Common myeloid progenitor, CD34-positive (primary cell): ENCODE data around the gene PHF21B.

ENCODE experiments used
- CTCF ChIA-PET: fragments of 350-600 bp; sonication (Branson Sonifier 250); formaldehyde crosslinking; loops from one replicate; lab custom pipeline; 2021; ENCODE audit warnings: antibody characterized with exemption; lab: Charles Lee
- POLR2A ChIA-PET: fragments of 350-600 bp; sonication (Branson Sonifier 250); formaldehyde crosslinking; loops from one replicate; lab custom pipeline; 2021; ENCODE audit warnings: antibody characterized with exemption; lab: Charles Lee
- DNase-seq, 3 donors: peaks; one replicate each; pipeline versions ENCODE4 v3.0.0 to v3.0.0-alpha.2; 2013
- H3K27ac ChIP-seq, 2 experiments: 1 replicate in 1 of 2; 2 replicates in 1 of 2; pipeline ENCODE4 v1.7.0; 2013; ENCODE audit warnings: inconsistent platforms in 2 of 2, low read length in 2 of 2, mild to moderate bottlenecking in 2 of 2, low read depth in 1 of 2, moderate library complexity in 1 of 2; ENCODE audit not compliant: severe bottlenecking in 2 of 2, insufficient read depth in 1 of 2, poor library complexity in 1 of 2
- H3K27me3 ChIP-seq, 5 experiments: replicated peaks in 2 of 5; 1 replicate in 3 of 5; 2 replicates in 2 of 5; pipeline versions ENCODE4 v1.6.1 to v1.7.0; 2013; ENCODE audit warnings: low read length in 4 of 5, mild to moderate bottlenecking in 2 of 5, moderate library complexity in 2 of 5, inconsistent platforms in 1 of 5; ENCODE audit not compliant: insufficient read depth in 5 of 5, control insufficient read depth in 4 of 5
- H3K36me3 ChIP-seq, 4 experiments: 1 replicate in 2 of 4; 2 replicates in 2 of 4; pipeline versions ENCODE4 v1.6.1 to v1.7.0; 2013; ENCODE audit warnings: low read length in 3 of 4, control low read depth in 1 of 4, mild to moderate bottlenecking in 1 of 4; ENCODE audit not compliant: control insufficient read depth in 4 of 4, insufficient read depth in 4 of 4
- H3K4me1 ChIP-seq, 4 experiments: 1 replicate in 3 of 4; 2 replicates in 1 of 4; pipeline versions ENCODE4 v1.6.1 to v1.7.1; 2013; ENCODE audit warnings: low read length in 3 of 4, mild to moderate bottlenecking in 3 of 4, control low read depth in 1 of 4, inconsistent platforms in 1 of 4, moderate library complexity in 1 of 4; ENCODE audit not compliant: control insufficient read depth in 4 of 4, insufficient read depth in 4 of 4; ENCODE audit errors: control extremely low read depth in 1 of 4
- H3K4me3 ChIP-seq, 7 experiments: 1 replicate in 4 of 7; 2 replicates in 3 of 7; pipeline versions ENCODE4 v1.5.1 to v1.7.0; 2013; ENCODE audit warnings: mild to moderate bottlenecking in 7 of 7, low read length in 6 of 7, moderate library complexity in 6 of 7, inconsistent platforms in 2 of 7, low read depth in 2 of 7, control low read depth in 1 of 7; ENCODE audit not compliant: insufficient read depth in 4 of 7, control insufficient read depth in 1 of 7; ENCODE audit errors: extremely low read depth in 1 of 7
- H3K9me3 ChIP-seq, 5 experiments: 1 replicate in 4 of 5; 2 replicates in 1 of 5; pipeline versions ENCODE4 v1.6.1 to v1.7.1; 2013; ENCODE audit warnings: low read length in 4 of 5, mild to moderate bottlenecking in 2 of 5, inconsistent platforms in 1 of 5, low read depth in 1 of 5, moderate library complexity in 1 of 5; ENCODE audit not compliant: control insufficient read depth in 4 of 5, insufficient read depth in 2 of 5; ENCODE audit errors: control extremely low read depth in 1 of 5
- WGBS: methylation state at CpG from one replicate; pipeline ENCODE4 v1.1.5; 2013; ENCODE audit not compliant: insufficient coverage; 5-methylcytosine and 5-hydroxymethylcytosine counted together

PHF21B gene

DNA sequence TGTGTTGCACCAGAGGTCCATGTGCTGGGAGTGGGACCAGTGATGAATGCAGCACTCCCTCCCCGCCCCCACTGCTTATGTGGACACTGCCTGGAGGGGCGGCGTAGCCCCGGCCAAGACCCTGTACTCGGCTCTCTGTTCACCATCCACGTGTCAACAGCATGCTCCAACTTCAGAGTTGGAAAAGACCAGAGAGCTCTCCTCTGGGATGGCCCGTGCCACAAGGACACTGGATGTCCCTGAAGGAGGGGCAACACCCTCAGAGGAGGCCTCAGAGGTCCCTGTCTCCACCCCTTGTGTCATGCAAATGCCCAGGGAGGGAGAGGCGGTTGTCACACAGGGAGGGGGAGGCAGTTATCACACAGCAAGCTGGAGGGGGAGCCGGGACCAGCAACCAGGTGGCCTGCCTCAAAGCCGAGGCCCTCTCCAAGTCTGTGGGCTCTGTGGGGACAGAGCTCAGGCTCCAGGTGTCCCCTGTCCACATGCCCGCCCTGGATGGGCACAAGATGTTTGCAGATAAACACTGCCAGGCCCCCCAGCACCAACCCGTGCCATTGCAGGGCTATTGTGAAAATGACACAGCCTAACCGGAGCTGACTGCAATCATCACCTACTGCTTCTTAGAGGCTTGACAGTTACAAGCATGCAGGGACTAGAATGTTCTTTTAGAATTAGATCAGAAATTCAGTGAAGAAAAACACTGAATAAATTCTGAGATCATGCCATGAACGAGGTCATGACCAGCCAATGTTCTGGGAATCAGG lies 121.1 kb downstream of the PHF21B start:
- no peak for DNase-seq
- H3K4me3 ChIP-seq, result no peak overlapping the region
- ChIA-PET CTCF (no interaction called here), POLR2A (no interaction called here)
- H3K27me3 ChIP-seq, result peaks cover 0 to 2% (median 0%) of the 10 kb centered on the region in 5 experiments
- H3K9me3 ChIP-seq, result no peaks in the 10 kb centered on the region
- no peaks in the 10 kb centered on the region for H3K4me1 ChIP-seq
- no peaks in the 10 kb centered on the region for H3K36me3 ChIP-seq
- WGBS, result 98% methylated on average over 9 of the region's 14 CpGs
- H3K27ac ChIP-seq, result no peak overlapping the region

DNA sequence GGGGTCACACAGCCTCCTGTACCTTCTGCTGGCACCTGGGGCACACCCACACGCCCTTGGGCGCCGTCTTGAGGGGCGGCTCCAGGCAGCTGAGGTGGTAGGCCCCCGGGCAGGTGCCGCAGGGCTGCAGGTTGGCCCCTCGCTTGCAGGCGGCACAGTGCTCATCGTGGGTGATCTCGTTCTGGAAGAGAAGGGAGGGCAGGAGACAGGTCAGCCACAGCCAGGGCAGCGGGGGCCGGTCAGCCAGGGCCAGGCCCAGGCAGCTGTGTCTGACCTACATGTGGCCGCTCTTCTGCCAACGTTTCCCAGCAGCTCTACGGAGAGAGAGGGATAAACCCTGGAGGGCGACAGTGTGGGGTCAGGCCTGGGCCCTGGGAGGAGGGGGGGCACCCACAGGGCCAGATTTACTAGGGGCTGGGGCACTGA lies 121.9 kb downstream of the PHF21B start:
- Histone ChIP-seq H3K4me1 (no peaks in the 10 kb centered on the region), H3K36me3 (no peaks in the 10 kb centered on the region), H3K9me3 (no peaks in the 10 kb centered on the region), H3K4me3 (no peak overlapping the region), H3K27ac (no peak overlapping the region), H3K27me3 (no peaks in the 10 kb centered on the region)
- WGBS, result 94% methylated on average over 14 of the region's 16 CpGs
- CTCF ChIA-PET, result no interaction called here
- POLR2A ChIA-PET, result no interaction called here
- no peak for DNase-seq

DNA sequence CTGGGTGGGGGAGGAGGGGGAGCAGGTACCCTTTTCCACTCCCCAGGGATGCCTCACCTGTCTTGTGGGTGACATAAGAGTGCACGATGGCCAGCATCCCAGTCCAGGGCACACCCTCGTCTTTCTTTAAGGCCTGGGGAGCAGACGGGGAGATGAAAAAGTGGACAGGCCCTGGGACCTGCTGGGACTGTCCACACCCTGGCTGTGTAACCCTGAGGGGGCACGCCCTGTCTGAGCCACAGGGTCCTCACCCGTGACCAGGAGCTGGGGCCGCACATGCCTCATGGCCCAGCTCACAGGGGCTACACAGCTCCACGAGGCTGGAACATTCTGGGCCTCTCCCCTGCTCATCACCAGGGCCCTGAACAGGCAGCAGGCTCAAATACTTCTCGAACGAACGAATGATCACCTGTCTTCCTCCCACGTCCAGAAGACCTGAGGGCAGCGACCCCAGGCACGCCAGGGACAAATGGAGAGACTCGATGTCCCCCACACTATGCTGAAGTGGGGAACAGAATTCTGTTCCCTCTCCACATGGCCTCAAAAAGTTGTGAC lies 123.9 kb downstream of the PHF21B start:
- no peaks in the 10 kb centered on the region for H3K9me3 ChIP-seq
- no peak for DNase-seq
- no peak overlapping the region for H3K4me3 ChIP-seq
- ChIA-PET CTCF (no interaction called here), POLR2A (no interaction called here)
- no peaks in the 10 kb centered on the region for H3K27me3 ChIP-seq
- no peaks in the 10 kb centered on the region for H3K4me1 ChIP-seq
- 96% methylated on average over 10 of the region's 14 CpGs for WGBS
- H3K27ac ChIP-seq, result no peak overlapping the region
- H3K36me3 ChIP-seq, result no peaks in the 10 kb centered on the region

DNA sequence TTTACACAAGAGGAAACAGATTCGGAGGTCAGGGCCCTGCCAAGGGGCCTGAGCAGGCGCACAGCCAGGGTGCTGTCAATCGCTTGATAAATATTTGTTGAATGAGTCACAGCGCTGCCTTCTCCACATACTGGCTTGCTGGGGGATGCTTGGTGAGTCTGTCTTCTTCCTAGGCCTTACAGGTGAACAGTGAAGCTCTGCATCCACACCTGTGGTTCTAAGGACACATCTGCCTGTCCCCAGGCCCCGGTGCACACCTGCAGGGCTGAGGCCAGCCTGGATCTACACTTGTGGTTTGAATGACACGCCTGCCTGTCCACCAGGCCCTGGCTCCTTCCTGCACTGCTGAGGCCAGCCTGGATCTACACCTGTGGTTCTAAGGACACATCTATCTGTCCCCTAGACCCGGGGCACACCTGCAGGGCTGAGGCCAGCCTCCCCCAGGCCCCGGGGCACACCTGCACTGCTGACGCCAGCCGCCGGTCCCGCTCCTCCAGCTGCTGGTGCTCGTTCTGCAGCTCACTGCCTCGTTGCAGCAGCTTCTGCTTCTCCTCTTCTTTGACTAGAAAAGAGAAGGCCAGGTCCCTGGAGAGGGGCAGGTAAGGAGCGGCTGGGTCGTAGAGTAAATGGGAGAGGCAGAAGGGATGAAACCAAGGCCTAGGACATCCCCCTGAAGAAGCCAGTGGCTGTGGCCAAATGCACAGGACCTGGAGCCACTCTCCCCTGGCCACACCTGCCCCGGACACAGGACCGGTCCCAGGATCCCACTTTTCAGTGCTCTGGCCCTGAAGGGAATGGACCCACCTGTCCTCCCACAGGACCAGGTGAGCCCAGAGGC lies 124.6 kb downstream of the PHF21B start:
- Histone ChIP-seq H3K9me3 (no peaks in the 10 kb centered on the region), H3K27ac (no peak overlapping the region), H3K4me3 (no peak overlapping the region), H3K27me3 (no peaks in the 10 kb centered on the region), H3K4me1 (no peaks in the 10 kb centered on the region), H3K36me3 (no peaks in the 10 kb centered on the region)
- no peak for DNase-seq
- ChIA-PET CTCF (no interaction called here), POLR2A (no interaction called here)
- WGBS, result 91% methylated on average over 14 of the region's 18 CpGs

DNA sequence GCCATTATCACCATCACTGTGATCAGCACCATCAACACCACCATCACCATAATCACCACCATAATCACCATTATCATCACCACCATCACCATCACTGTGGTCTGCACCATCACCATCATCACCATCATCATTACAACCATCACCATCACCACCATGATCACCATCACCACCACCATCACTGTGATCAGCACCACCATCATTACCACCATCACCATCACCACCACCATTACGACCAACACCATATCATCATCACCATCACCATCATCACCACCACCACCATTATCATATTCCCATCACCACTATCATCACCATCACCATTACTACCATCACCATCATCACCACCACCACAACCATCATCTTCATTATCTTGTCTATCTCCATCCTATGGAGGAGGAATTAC lies 125.2 kb downstream of the PHF21B start:
- Histone ChIP-seq H3K27me3 (no peaks in the 10 kb centered on the region), H3K9me3 (no peaks in the 10 kb centered on the region), H3K4me3 (no peak overlapping the region), H3K36me3 (no peaks in the 10 kb centered on the region), H3K4me1 (no peaks in the 10 kb centered on the region), H3K27ac (no peak overlapping the region)
- ChIA-PET POLR2A (no interaction called here), CTCF (no interaction called here)
- 100% methylated on average over 1 of the region's 1 CpG for WGBS
- no peak for DNase-seq

DNA sequence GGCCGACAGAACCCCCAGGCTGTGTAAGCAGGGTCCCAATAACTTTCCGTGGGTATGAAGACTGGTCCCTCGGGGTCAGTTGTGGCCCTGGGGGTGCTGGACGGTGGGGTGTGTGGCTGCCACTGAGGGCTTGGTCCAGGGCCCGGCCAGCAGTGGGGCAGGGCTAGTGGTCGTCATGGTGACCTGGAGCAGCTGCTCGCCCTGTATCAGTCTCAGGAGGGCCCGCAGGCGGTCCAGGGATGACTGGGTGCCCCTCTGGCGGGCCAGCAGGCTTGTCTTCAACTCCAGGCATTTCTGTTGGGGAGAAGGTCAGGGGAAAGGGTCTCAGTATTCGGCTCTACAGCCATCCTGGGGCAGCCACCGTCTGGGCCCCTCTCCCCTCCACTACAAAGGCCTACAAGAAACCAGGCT lies 126.8 kb downstream of the PHF21B start:
- no peak for DNase-seq
- 96% methylated on average over 10 of the region's 12 CpGs for WGBS
- Histone ChIP-seq H3K27me3 (no peaks in the 10 kb centered on the region), H3K9me3 (no peaks in the 10 kb centered on the region), H3K4me3 (no peak overlapping the region), H3K36me3 (no peaks in the 10 kb centered on the region), H3K27ac (no peak overlapping the region), H3K4me1 (no peaks in the 10 kb centered on the region)
- POLR2A ChIA-PET, result no interaction called here
- CTCF ChIA-PET, result no interaction called here
